Heart right ventricle (tissue), 16 donors: ENCODE data around the gene TLN1. TPM values are rescaled to one million over a fixed set of nuclear protein-coding genes. Genes with fewer than 3 reads are reported as not detected.

Source experiments
- ATAC-seq, 8 donors: fragments of 200-7000 bp; cut with Tn5 transposase; one replicate each; pipeline ENCODE4 v1.9.1; 2020; ENCODE audit warnings: mild to moderate bottlenecking in 8 of 8, moderate library complexity in 8 of 8, moderate number of reproducible peaks in 1 of 8
- DNase-seq, 2 donors: peaks; one replicate each; pipeline ENCODE4 v3.0.0-alpha.2; 2020
- H3K27ac ChIP-seq, 10 donors: fragments of 200-600 bp; sonication (generic) in 2 of 10; one replicate each; pipeline versions ENCODE4 v1.5.0 to v1.8.0; 2020 to 2022; ENCODE audit warnings: mild to moderate bottlenecking in 3 of 10
- H3K27me3 ChIP-seq, 7 donors: fragments of 200-600 bp; one replicate each; pipeline ENCODE4 v1.8.0; 2021 to 2022; ENCODE audit warnings: mild to moderate bottlenecking in 2 of 7
- H3K36me3 ChIP-seq, 9 donors: fragments of 200-600 bp; sonication (generic) in 1 of 9; one replicate each; pipeline versions ENCODE4 v1.5.0 to v1.8.0; 2020 to 2022; ENCODE audit warnings: mild to moderate bottlenecking in 2 of 9
- H3K4me1 ChIP-seq, 9 donors: fragments of 200-600 bp; sonication (generic) in 1 of 9; one replicate each; pipeline versions ENCODE4 v1.5.0 to v1.8.0; 2020 to 2022; ENCODE audit warnings: mild to moderate bottlenecking in 4 of 9
- H3K4me3 ChIP-seq, 10 donors: fragments of 200-600 bp; sonication (generic) in 2 of 10; one replicate each; pipeline versions ENCODE4 v1.5.0 to v1.8.0; 2020 to 2022; ENCODE audit warnings: mild to moderate bottlenecking in 7 of 10, moderate library complexity in 2 of 10
- H3K9me3 ChIP-seq, 11 donors: fragments of 200-600 bp in 10 of 11; sonication (generic) in 2 of 11; one replicate each; pipeline versions ENCODE4 v1.5.0 to v1.8.0; 2013 to 2022; ENCODE audit warnings: mild to moderate bottlenecking in 2 of 11, control low read depth in 1 of 11, moderate library complexity in 1 of 11
- CTCF ChIP-seq, 9 donors: fragments of 200-600 bp; sonication (generic) in 2 of 9; IDR thresholded peaks; one replicate each; pipeline versions ENCODE4 v1.5.0 to v1.8.0; 2021 to 2022; ENCODE audit warnings: antibody characterized with exemption in 9 of 9, mild to moderate bottlenecking in 5 of 9, moderate library complexity in 1 of 9
- WGBS, 2 donors: extraction: QIAGEN DNeasy Blood & Tissue Kit; methylation state at CpG; one replicate each; pipeline ENCODE4 v1.1.7; 2013; ENCODE audit warnings: inconsistent platforms in 1 of 2; 5-methylcytosine and 5-hydroxymethylcytosine counted together
- intact Hi-C, 10 donors: fragments of 100-400 bp; cut with DNase I; formaldehyde crosslinking; loops; one replicate each; pipeline versions ENCODE4 v1.11.1 to v1.14.2; 2022
- microRNA-seq, 2 donors: library from miRNA; unstranded; fragments of <30 nt; microRNA quantifications; one replicate each; pipeline ENCODE4 v1.2.0, GENCODE V29; 2021
- polyA plus RNA-seq, 2 donors: library from polyadenylated mRNA; stranded (reverse); fragments of 200-250 nt; gene quantifications; one replicate each; pipeline ENCODE4 v1.2.3, GENCODE V29; 2013
- total RNA-seq, 10 donors: library from RNA; stranded (reverse); fragmentation: NEBNext Ultra II Directional in 3 of 10; extraction: Animal tissue kit (Norgen Biotek cat#: 25700) in 3 of 10; gene quantifications; one replicate each; pipeline versions ENCODE4 v1.2.1 to v1.2.4, GENCODE V29; 2021 to 2023
- donor health status: Arrhythmogenic right ventricular cardiomyopathy.
- donor health status: ischemic (EF 13 %, LVEDD 7.1; RV severe dilation, severe dysfunction).
- donor health status: healthy with polysubstance abuse.
- donor health status: DM: no; HTN: yes; CAD: no.
- donor health status: DM: no; HTN: no; CAD: no.
- donor health status: ischemic (EF 25% LVEDD 6.9; RV normal size, moderate dysfunction).
- donor health status: ischemic (EF 25% LVEDD 5.7; RV mildly dilated, moderate dysfunction).
- donor health status: healthy.
- donor health status: DM: yes; HTN: yes; CAD: no.
- donor health status: Ischemic cardiomyopathy.
- donor health status: ischemic (EF 35%, LVEDD 5.7; RV mildly dilated, moderate dysfunction).
- donor health status: nonischemic (EF 11% LVEDD 7.7; RV severe dilation, severe dysfunction).
- donor health status: DM: yes; HTN: yes; CAD: no.
- donor health status: PGD.
- donor health status: ischemic (EF 29% LVEDD 5.4; RV normal size, mild dysfunction).
- donor health status: nonischemic (EF 23%, LVEDD 6.1; RV moderate dilation, normal function).

Gene TLN1
- total and polyA plus RNA-seq, 12 donors: 99.6 to 323 (median 238) TPM

GRCh38 chr9:35649431-35650340 lies 82.3 kb downstream of the TLN1 start:
- intact Hi-C loops: loop anchor here (5.0 to 10.0 kb wide), 10 partner anchors 42 to 255 kb away; partner anchors contain the start of genes TESK1 (in 4 of the 10), HINT2 (in 2 of the 10), SPAG8 (in 2 of the 10) and CREB3 (in 1 of the 10)
- no peak for TF ChIP-seq CTCF (IDR thresholded peaks at IDR 0.05)
- ATAC-seq: no peak
- Histone ChIP-seq H3K9me3 (no peaks in the 10 kb centered on the region), H3K27ac (peak overlapping the region in 5 of 10 donors; percentile 10 to 85 (median 50)), H3K27me3 (no peaks in the 10 kb centered on the region), H3K36me3 (no peaks in the 10 kb centered on the region), H3K4me1 (peaks cover 0 to 72% (median 12%) of the 10 kb centered on the region in 9 donors), H3K4me3 (peak overlapping the region in 3 of 10 donors; percentile 5 to 50 (median 20))
- WGBS, 2 donors: 74 to 85% methylated on average over 26 of the region's 26 CpGs
- DNase-seq: no peak

Small RNA genes within 50 kb of the gene (microRNA-seq; reads per million reads assigned to microRNA genes)
- 0 reads per million in 2 donors for gene MIR6852
- 0 to 0.60 reads per million in 2 donors for gene MIR6853

Other genes with a start within 250 kb of the TLN1 start
- 10 to 100 TPM; 22.1 to 34.9 (median 28.2) TPM for gene RUSC2, start 242.1 kb downstream of the TLN1 start, total RNA-seq
- gene RUSC2, start 242.1 kb downstream of the TLN1 start, polyA plus RNA-seq: 10 to 100 TPM; 22.5 to 32.7 TPM
- gene TESK1, start 126.9 kb downstream of the TLN1 start, total RNA-seq: 10 to 100 TPM; 18.0 to 33.1 (median 22.7) TPM
- 10 to 100 TPM; 36.4 to 38.8 TPM for gene TESK1, start 126.9 kb downstream of the TLN1 start, polyA plus RNA-seq
- 1 to 10 TPM in 4 of 10 donors, under 1 TPM in 5, not detected in 1; 0.51 to 6.8 (median 0.54) TPM for gene CD72, start 113.8 kb downstream of the TLN1 start, total RNA-seq
- gene CD72, start 113.8 kb downstream of the TLN1 start, polyA plus RNA-seq: under 1 TPM; 0.43 to 0.73 TPM
- 1 to 10 TPM in 1 of 10 donors, under 1 TPM in 5, not detected in 4; 0.19 to 3.6 (median 0.33) TPM for gene SIT1, start 81.3 kb downstream of the TLN1 start, total RNA-seq
- under 1 TPM in 1 of 2 donors, not detected in 1; 0.25 TPM for gene SIT1, start 81.3 kb downstream of the TLN1 start, polyA plus RNA-seq
- over 10,000 TPM in 3 of 10 donors, 1,000 to 10,000 TPM in 7; 3,879 to 14,997 (median 5,788) TPM for gene RMRP, start 74.2 kb downstream of the TLN1 start, total RNA-seq
- gene RMRP, start 74.2 kb downstream of the TLN1 start, polyA plus RNA-seq: 100 to 1,000 TPM in 1 of 2 donors, 10 to 100 TPM in 1; 14.9 to 476 TPM
- 10 to 100 TPM; 37.9 to 54.0 (median 43.9) TPM for gene CCDC107, start 73.9 kb downstream of the TLN1 start, total RNA-seq
- gene CCDC107, start 73.9 kb downstream of the TLN1 start, polyA plus RNA-seq: 100 to 1,000 TPM in 1 of 2 donors, 10 to 100 TPM in 1; 95.3 to 210 TPM
- gene ARHGEF39, start 67.0 kb downstream of the TLN1 start, total RNA-seq: under 1 TPM in 8 of 10 donors, not detected in 2; 0.09 to 0.85 (median 0.30) TPM
- gene ARHGEF39, start 67.0 kb downstream of the TLN1 start, polyA plus RNA-seq: 1 to 10 TPM in 1 of 2 donors, under 1 TPM in 1; 0.35 to 1.3 TPM
- 10 to 100 TPM in 1 of 10 donors, 1 to 10 TPM in 1, under 1 TPM in 3, not detected in 5; 0.20 to 13.2 (median 0.24) TPM for gene CA9, start 58.3 kb downstream of the TLN1 start, total RNA-seq
- 1 to 10 TPM in 1 of 2 donors, not detected in 1; 1.0 TPM for gene CA9, start 58.3 kb downstream of the TLN1 start, polyA plus RNA-seq
- gene TPM2, start 42.3 kb downstream of the TLN1 start, total RNA-seq: 100 to 1,000 TPM; 548 to 922 (median 784) TPM
- gene TPM2, start 42.3 kb downstream of the TLN1 start, polyA plus RNA-seq: 1,000 to 10,000 TPM in 1 of 2 donors, 100 to 1,000 TPM in 1; 597 to 1,940 TPM
- 10 to 100 TPM; 16.2 to 29.5 (median 20.2) TPM for gene CREB3, start 471 bp upstream of the TLN1 start, total RNA-seq
- gene CREB3, start 471 bp upstream of the TLN1 start, polyA plus RNA-seq: 10 to 100 TPM; 24.4 to 39.1 TPM
- gene GBA2, start 17.0 kb upstream of the TLN1 start, total RNA-seq: 100 to 1,000 TPM in 1 of 10 donors, 10 to 100 TPM in 9; 47.4 to 101 (median 74.7) TPM
- gene GBA2, start 17.0 kb upstream of the TLN1 start, polyA plus RNA-seq: 100 to 1,000 TPM in 1 of 2 donors, 10 to 100 TPM in 1; 81.9 to 102 TPM
- 10 to 100 TPM; 31.1 to 39.4 (median 34.0) TPM for gene RGP1, start 17.1 kb upstream of the TLN1 start, total RNA-seq
- gene RGP1, start 17.1 kb upstream of the TLN1 start, polyA plus RNA-seq: 1 to 10 TPM; 8.2 to 9.3 TPM
- gene MSMP, start 22.1 kb upstream of the TLN1 start, total RNA-seq: under 1 TPM in 1 of 10 donors, not detected in 9; 0.60 TPM
- under 1 TPM in 1 of 2 donors, not detected in 1; 0.19 TPM for gene MSMP, start 22.1 kb upstream of the TLN1 start, polyA plus RNA-seq
- 10 to 100 TPM; 18.9 to 26.4 (median 20.8) TPM for gene NPR2, start 59.4 kb upstream of the TLN1 start, total RNA-seq
- 10 to 100 TPM; 13.5 to 25.5 TPM for gene NPR2, start 59.4 kb upstream of the TLN1 start, polyA plus RNA-seq
- gene SPAG8, start 80.1 kb upstream of the TLN1 start, total RNA-seq: 1 to 10 TPM in 9 of 10 donors, under 1 TPM in 1; 0.86 to 4.2 (median 2.9) TPM
- gene SPAG8, start 80.1 kb upstream of the TLN1 start, polyA plus RNA-seq: 1 to 10 TPM in 1 of 2 donors, under 1 TPM in 1; 0.84 to 6.0 TPM
- 10 to 100 TPM; 56.8 to 83.1 (median 76.7) TPM for gene HINT2, start 82.8 kb upstream of the TLN1 start, total RNA-seq
- 100 to 1,000 TPM in 1 of 2 donors, 10 to 100 TPM in 1; 69.9 to 120 TPM for gene HINT2, start 82.8 kb upstream of the TLN1 start, polyA plus RNA-seq
- not detected for gene FAM221B, start 96.5 kb upstream of the TLN1 start, total RNA-seq
- not detected for gene FAM221B, start 96.5 kb upstream of the TLN1 start, polyA plus RNA-seq
- 10 to 100 TPM; 13.6 to 22.9 (median 20.5) TPM for gene TMEM8B, start 97.0 kb upstream of the TLN1 start, total RNA-seq
- gene TMEM8B, start 97.0 kb upstream of the TLN1 start, polyA plus RNA-seq: 1 to 10 TPM; 6.7 to 8.0 TPM
- not detected for gene OR13J1, start 138.2 kb upstream of the TLN1 start, total RNA-seq
- not detected for gene OR13J1, start 138.2 kb upstream of the TLN1 start, polyA plus RNA-seq
- gene HRCT1, start 174.0 kb upstream of the TLN1 start, total RNA-seq: 1 to 10 TPM; 1.5 to 6.1 (median 2.2) TPM
- gene HRCT1, start 174.0 kb upstream of the TLN1 start, polyA plus RNA-seq: 10 to 100 TPM in 1 of 2 donors, 1 to 10 TPM in 1; 7.2 to 13.9 TPM
- gene SPAAR, start 177.3 kb upstream of the TLN1 start, total RNA-seq: 10 to 100 TPM in 2 of 10 donors, 1 to 10 TPM in 8; 2.8 to 14.4 (median 5.0) TPM
- 10 to 100 TPM in 1 of 2 donors, 1 to 10 TPM in 1; 7.4 to 20.8 TPM for gene SPAAR, start 177.3 kb upstream of the TLN1 start, polyA plus RNA-seq
- not detected for gene OR2S2, start 226.0 kb upstream of the TLN1 start, total RNA-seq
- gene OR2S2, start 226.0 kb upstream of the TLN1 start, polyA plus RNA-seq: not detected